ENCODE data around the gene TIAM1. TPM values are rescaled to one million over a fixed set of nuclear protein-coding genes. Genes with fewer than 3 reads are reported as not detected.

The TIAM1 gene
- total RNA-seq, 4 donors from 2014 or later = 0.66 to 3.5 (median 1.0) TPM

- ATAC-seq (no peak), DNase-seq (no peak)
- intact Hi-C loops (cut with DNase I; ENCODE audit: low total_unique reads) = no loop called here
- Histone ChIP-seq H3K4me1 (no peaks in the 10 kb centered on the region), H3K9me3 (no peaks in the 10 kb centered on the region), H3K36me3 (no peaks in the 10 kb centered on the region), H3K4me3 (no peak overlapping the region), H3K27ac (no peak overlapping the region), H3K27me3 (no peaks in the 10 kb centered on the region)
- TF ChIP-seq, protein P1, sequence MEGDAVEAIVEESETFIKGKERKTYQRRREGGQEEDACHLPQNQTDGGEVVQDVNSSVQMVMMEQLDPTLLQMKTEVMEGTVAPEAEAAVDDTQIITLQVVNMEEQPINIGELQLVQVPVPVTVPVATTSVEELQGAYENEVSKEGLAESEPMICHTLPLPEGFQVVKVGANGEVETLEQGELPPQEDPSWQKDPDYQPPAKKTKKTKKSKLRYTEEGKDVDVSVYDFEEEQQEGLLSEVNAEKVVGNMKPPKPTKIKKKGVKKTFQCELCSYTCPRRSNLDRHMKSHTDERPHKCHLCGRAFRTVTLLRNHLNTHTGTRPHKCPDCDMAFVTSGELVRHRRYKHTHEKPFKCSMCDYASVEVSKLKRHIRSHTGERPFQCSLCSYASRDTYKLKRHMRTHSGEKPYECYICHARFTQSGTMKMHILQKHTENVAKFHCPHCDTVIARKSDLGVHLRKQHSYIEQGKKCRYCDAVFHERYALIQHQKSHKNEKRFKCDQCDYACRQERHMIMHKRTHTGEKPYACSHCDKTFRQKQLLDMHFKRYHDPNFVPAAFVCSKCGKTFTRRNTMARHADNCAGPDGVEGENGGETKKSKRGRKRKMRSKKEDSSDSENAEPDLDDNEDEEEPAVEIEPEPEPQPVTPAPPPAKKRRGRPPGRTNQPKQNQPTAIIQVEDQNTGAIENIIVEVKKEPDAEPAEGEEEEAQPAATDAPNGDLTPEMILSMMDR (IDR thresholded peaks at IDR 0.05 in 4 of 5, conservative IDR thresholded peaks at IDR 0.05 in 1 of 5) = no peak
- TF ChIP-seq POLR2A (IDR thresholded peaks at IDR 0.05) = no peak
- in situ Hi-C loops (cut with MboI; ENCODE audit: low sequenced_read_pairs in 4 of 4) = no loop called here
Observed at GRCh38 chr21:31334648-31335121, 9.4 kb downstream of the TIAM1 start.

GRCh38 chr21:31332525-31332924, 11.5 kb downstream of the TIAM1 start:
- no peak for TF ChIP-seq POLR2A (IDR thresholded peaks at IDR 0.05)
- TF ChIP-seq, protein P1 (IDR thresholded peaks at IDR 0.05 in 4 of 5, conservative IDR thresholded peaks at IDR 0.05 in 1 of 5) = no peak
- no peak overlapping the region for H3K4me3 ChIP-seq
- intact Hi-C loops (cut with DNase I; ENCODE audit: low total_unique reads) (no loop called here), in situ Hi-C loops (cut with MboI; ENCODE audit: low sequenced_read_pairs in 4 of 4) (no loop called here)
- no peaks in the 10 kb centered on the region for H3K36me3 ChIP-seq
- H3K4me1 ChIP-seq = no peaks in the 10 kb centered on the region
- ATAC-seq = no peak
- H3K27ac ChIP-seq = no peak overlapping the region
- H3K9me3 ChIP-seq = no peaks in the 10 kb centered on the region
- DNase-seq = no peak
- H3K27me3 ChIP-seq = no peaks in the 10 kb centered on the region

DNA sequence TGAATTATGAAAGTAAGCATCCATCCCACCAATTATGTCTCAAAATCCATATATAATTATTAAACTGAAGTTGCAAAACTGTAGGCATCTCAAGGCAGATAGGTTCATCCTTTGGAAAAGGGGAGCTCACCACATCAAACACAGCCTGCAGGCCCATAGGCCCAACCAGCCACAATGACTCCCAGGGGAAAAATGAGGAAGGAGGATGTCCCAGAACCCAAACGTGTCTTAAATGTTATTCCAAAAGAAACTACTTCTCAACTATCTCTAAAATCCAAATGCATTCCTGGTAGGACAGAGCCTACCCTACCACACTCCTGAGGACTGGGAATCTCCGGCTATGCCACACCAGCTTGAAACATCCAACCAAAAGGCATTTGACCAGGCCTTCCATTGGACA, 12.8 kb downstream of the TIAM1 start:
- no peak for TF ChIP-seq POLR2A (IDR thresholded peaks at IDR 0.05)
- TF ChIP-seq, protein P1 (IDR thresholded peaks at IDR 0.05 in 4 of 5, conservative IDR thresholded peaks at IDR 0.05 in 1 of 5) = no peak
- no peak for ATAC-seq
- DNase-seq = no peak
- intact Hi-C loops (cut with DNase I; ENCODE audit: low total_unique reads) (no loop called here), in situ Hi-C loops (cut with MboI; ENCODE audit: low sequenced_read_pairs in 4 of 4) (no loop called here)
- Histone ChIP-seq H3K27ac (no peak overlapping the region), H3K27me3 (no peaks in the 10 kb centered on the region), H3K4me1 (no peaks in the 10 kb centered on the region), H3K36me3 (no peaks in the 10 kb centered on the region), H3K4me3 (no peak overlapping the region), H3K9me3 (no peaks in the 10 kb centered on the region)

DNA sequence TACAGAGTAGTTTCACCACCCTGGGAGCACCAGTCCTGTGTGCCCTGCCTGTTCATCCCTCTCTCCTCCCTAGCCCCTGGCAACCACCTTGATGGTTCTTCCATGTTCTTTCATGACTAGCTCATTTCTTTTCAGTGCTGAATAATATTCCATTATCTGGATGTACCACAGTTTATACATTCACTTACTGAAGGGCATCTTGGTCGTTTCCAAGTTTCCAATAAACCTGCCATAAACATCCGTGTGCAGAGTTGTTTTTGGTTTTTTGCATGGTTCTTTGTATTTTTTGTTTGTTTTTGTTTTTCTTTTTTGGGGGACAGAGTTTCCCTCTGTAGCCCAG, 13.9 kb downstream of the TIAM1 start:
- ATAC-seq (no peak), DNase-seq (no peak)
- no peaks in the 10 kb centered on the region for H3K4me1 ChIP-seq
- no peaks in the 10 kb centered on the region for H3K27me3 ChIP-seq
- no peaks in the 10 kb centered on the region for H3K9me3 ChIP-seq
- in situ Hi-C loops (cut with MboI; ENCODE audit: low sequenced_read_pairs in 4 of 4) = no loop called here
- H3K27ac ChIP-seq = no peak overlapping the region
- intact Hi-C loops (cut with DNase I; ENCODE audit: low total_unique reads) = no loop called here
- TF ChIP-seq POLR2A (IDR thresholded peaks at IDR 0.05) = no peak
- TF ChIP-seq, protein P1 (IDR thresholded peaks at IDR 0.05 in 4 of 5, conservative IDR thresholded peaks at IDR 0.05 in 1 of 5) = no peak
- H3K4me3 ChIP-seq = no peak overlapping the region
- no peaks in the 10 kb centered on the region for H3K36me3 ChIP-seq

DNA sequence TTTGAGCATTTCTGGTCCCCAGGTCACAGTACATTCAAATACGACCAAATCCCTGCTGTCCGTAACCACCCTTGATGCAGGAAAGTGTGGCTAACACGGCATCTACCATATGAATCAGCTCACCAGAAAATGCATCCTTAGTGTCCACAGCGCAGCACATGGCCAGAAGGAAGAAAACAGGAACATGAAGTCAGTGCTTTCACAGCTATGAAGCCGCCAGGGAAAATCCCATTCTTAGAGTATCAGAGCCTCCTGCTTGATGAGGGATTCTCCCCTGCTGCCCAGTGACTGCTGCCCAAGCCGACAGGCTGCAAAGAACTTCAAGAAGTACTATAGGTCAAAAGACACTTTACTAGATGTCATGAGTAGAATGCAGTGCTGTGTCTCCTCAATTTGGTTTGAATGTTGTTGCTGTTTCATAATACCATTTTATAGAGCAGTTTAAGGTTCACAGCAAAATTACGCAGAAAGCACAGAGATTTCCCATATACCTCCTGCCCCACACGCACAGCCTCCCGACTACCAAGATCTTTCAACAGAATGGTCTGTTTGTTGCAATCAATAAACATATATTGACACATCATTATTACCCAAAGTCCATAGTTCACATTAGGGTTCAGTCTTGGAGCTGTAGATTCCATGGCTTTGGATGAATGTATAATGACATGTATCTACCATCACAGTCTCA, 14.5 kb downstream of the TIAM1 start:
- no peaks in the 10 kb centered on the region for H3K36me3 ChIP-seq
- no peaks in the 10 kb centered on the region for H3K9me3 ChIP-seq
- DNase-seq (no peak), ATAC-seq (no peak)
- H3K4me3 ChIP-seq = no peak overlapping the region
- no peaks in the 10 kb centered on the region for H3K4me1 ChIP-seq
- TF ChIP-seq, protein P1 (IDR thresholded peaks at IDR 0.05 in 4 of 5, conservative IDR thresholded peaks at IDR 0.05 in 1 of 5) = no peak
- TF ChIP-seq POLR2A (IDR thresholded peaks at IDR 0.05) = no peak
- H3K27me3 ChIP-seq = no peaks in the 10 kb centered on the region
- in situ Hi-C loops (cut with MboI; ENCODE audit: low sequenced_read_pairs in 4 of 4) (no loop called here), intact Hi-C loops (cut with DNase I; ENCODE audit: low total_unique reads) (no loop called here)
- H3K27ac ChIP-seq = no peak overlapping the region

Measured in gastrocnemius medialis (tissue), 4 donors.